HepG2 (cell line): ENCODE data around the gene TUBB4A. TPM values are rescaled to one million over a fixed set of nuclear protein-coding genes. Genes with fewer than 3 reads are reported as not detected.

ENCODE experiments used
- AHDC1 ChIP-seq: sonication (generic); formaldehyde crosslinking; IDR thresholded peaks from 2 replicates; pipeline ENCODE4 v1.5.1; 2020; ENCODE audit warnings: mild to moderate bottlenecking, missing genetic modification reagents, borderline replicate concordance
- AKAP8 ChIP-seq: sonication (generic); formaldehyde crosslinking; IDR thresholded peaks from 2 replicates; pipeline ENCODE4 v1.5.1; 2020; ENCODE audit warnings: mild to moderate bottlenecking, missing genetic modification reagents
- CCAR2 ChIP-seq: fragments of 200-400 bp; formaldehyde crosslinking; optimal IDR thresholded peaks from 2 replicates; pipeline ENCODE3; 2018; ENCODE audit warnings: low read depth, mild to moderate bottlenecking, low read length, moderate library complexity
- CENPX ChIP-seq: sonication (generic); formaldehyde crosslinking; IDR thresholded peaks from 2 replicates; pipeline ENCODE4 v1.9.0; 2021; ENCODE audit warnings: mild to moderate bottlenecking, missing genetic modification reagents, moderate library complexity
- DR1 ChIP-seq: sonication (generic); formaldehyde crosslinking; IDR thresholded peaks from 2 replicates; pipeline ENCODE4 v1.8.0; 2021; ENCODE audit warnings: mild to moderate bottlenecking, missing genetic modification reagents, inconsistent platforms
- GPN1 ChIP-seq: sonication (generic); formaldehyde crosslinking; IDR thresholded peaks from 2 replicates; pipeline ENCODE4 v1.5.1; 2020; ENCODE audit warnings: missing genetic modification reagents, borderline replicate concordance
- HIVEP1 ChIP-seq: sonication (generic); formaldehyde crosslinking; IDR thresholded peaks from 2 replicates; pipeline ENCODE4 v1.4.0; 2020; ENCODE audit warnings: mild to moderate bottlenecking, missing genetic modification reagents
- HNF4A ChIP-seq: sonication (generic); formaldehyde crosslinking; IDR thresholded peaks from 2 replicates; pipeline ENCODE4 v1.4.0; 2020; ENCODE audit warnings: missing genetic modification reagents
- MTA1 ChIP-seq: sonication (generic); formaldehyde crosslinking; IDR thresholded peaks from 2 replicates; pipeline ENCODE4 v1.4.0; 2020; ENCODE audit warnings: missing genetic modification reagents, mild to moderate bottlenecking, borderline replicate concordance
- TRIM22 ChIP-seq: fragments of 450-650 bp; IDR thresholded peaks from 2 replicates; pipeline ENCODE4 v1.6.1; 2017
- XRCC5 ChIP-seq: fragments of 200-400 bp; formaldehyde crosslinking; optimal IDR thresholded peaks from 2 replicates; pipeline ENCODE3; 2017; ENCODE audit warnings: mild to moderate bottlenecking, low read length
- YY1 ChIP-seq: IDR thresholded peaks from 2 replicates; pipeline ENCODE4 v1.6.1; 2011; ENCODE audit warnings: low read length, low read depth, moderate library complexity, mild to moderate bottlenecking; ENCODE audit not compliant: insufficient read depth, insufficient replicate concordance
- ZBTB39 ChIP-seq: sonication (generic); formaldehyde crosslinking; IDR thresholded peaks from 2 replicates; pipeline ENCODE4 v1.5.0; 2020; ENCODE audit warnings: missing genetic modification reagents
- ZFAT ChIP-seq: sonication (generic); formaldehyde crosslinking; conservative IDR thresholded peaks from 2 replicates; pipeline ENCODE4 v1.8.1; 2023; ENCODE audit warnings: missing genetic modification reagents, inconsistent platforms
- ZIK1 ChIP-seq: sonication (generic); formaldehyde crosslinking; IDR thresholded peaks from 2 replicates; pipeline ENCODE4 v1.5.0; 2020; ENCODE audit warnings: mild to moderate bottlenecking, low read depth, missing genetic modification reagents, borderline replicate concordance
- ZKSCAN8 ChIP-seq: IDR thresholded peaks from 2 replicates; pipeline ENCODE4 v1.6.1; 2016; ENCODE audit warnings: borderline replicate concordance, missing genetic modification reagents, missing compliant biosample characterization
- ZNF354B ChIP-seq: sonication (generic); formaldehyde crosslinking; IDR thresholded peaks from 2 replicates; pipeline ENCODE4 v1.8.0; 2022; ENCODE audit warnings: mild to moderate bottlenecking, missing genetic modification reagents
- ZNF7 ChIP-seq: IDR thresholded peaks from 2 replicates; pipeline ENCODE4 v1.6.1; 2016; ENCODE audit warnings: missing biosample characterization, missing genetic modification reagents
- ZNF839 ChIP-seq: sonication (generic); formaldehyde crosslinking; IDR thresholded peaks from 2 replicates; pipeline ENCODE4 v1.4.0; 2020; ENCODE audit warnings: missing genetic modification reagents, mild to moderate bottlenecking, borderline replicate concordance
- polyA plus RNA-seq, 8 experiments: library from polyadenylated mRNA; depleted of rRNA in 3 of 8; stranded (reverse) in 7 of 8; unstranded in 1 of 8; fragments of >200 nt; fragmentation: Illumina TruSeq in 4 of 8; extraction: Trizol in 4 of 8; gene quantifications; 2 replicates each; pipeline versions ENCODE4 v1.2.1 to v1.2.3, GENCODE V29; 2011 to 2016; ENCODE audit warnings: low read depth in 4 of 8, missing spikeins in 1 of 8, mixed read lengths in 1 of 8; ENCODE audit not compliant: insufficient read depth in 1 of 8
- total RNA-seq, 5 experiments: library from RNA; depleted of rRNA; stranded (reverse); fragments of >200 nt; fragmentation: Illumina TruSeq; extraction: Trizol; gene quantifications; 2 replicates each; pipeline ENCODE4 v1.2.3, GENCODE V29; 2016; ENCODE audit warnings: low read depth in 1 of 5

The TUBB4A gene
- total and polyA plus RNA-seq, 2 of the 13 experiments (the other 11 are each of a cell fraction or from before 2014, with no cell fraction given), result not detected

GRCh38 chr19:6464070-6464873 is 37.8 kb downstream of the TUBB4A start, which contains the start of gene CRB3 (continued):
- no peak for TF ChIP-seq AHDC1 (CRISPR knock-in tag)
- TF ChIP-seq ZNF7 (CRISPR knock-in tag), result no peak
- TF ChIP-seq ZNF839, result no peak
- TF ChIP-seq AKAP8 (CRISPR knock-in tag), result no peak
- TF ChIP-seq ZIK1 (CRISPR knock-in tag), result no peak
- no peak for TF ChIP-seq ZKSCAN8
- TF ChIP-seq CCAR2, result no peak
- TF ChIP-seq TRIM22, result no peak
- no peak for TF ChIP-seq ZFAT (CRISPR knock-in tag)
- TF ChIP-seq YY1, result peak; percentile 26
- TF ChIP-seq MTA1 (CRISPR knock-in tag), result peak; percentile 65; the same call in 1 of the 2 replicates
- 0 out of 2 replicates have a peak, but pooled peaks have one; percentile 29 for TF ChIP-seq ZBTB39 (CRISPR knock-in tag)
- no peak; the same call in 1 of the 2 replicates for TF ChIP-seq DR1 (CRISPR knock-in tag)
- TF ChIP-seq GPN1 (CRISPR knock-in tag), result no peak
- TF ChIP-seq ZNF354B, result no peak
- TF ChIP-seq CENPX, result no peak
- peak; percentile 15 for TF ChIP-seq XRCC5
- peak; percentile 33; the same call in 1 of the 2 replicates for TF ChIP-seq HNF4A (CRISPR knock-in tag)
- TF ChIP-seq HIVEP1 (CRISPR knock-in tag), result peak; percentile 49; the same call in 1 of the 2 replicates
